ENCODE results near the gene ETV3.

ETV3 gene

GRCh38 chr1:157106813-157107189, 31.4 kb downstream of the ETV3 start:
- no peak for TF ChIP-seq CTCF (IDR thresholded peaks at IDR 0.05; ENCODE audit: borderline replicate concordance, insufficient read depth, low read depth, low read length)
- no peak overlapping the region for H3K4me3 ChIP-seq (ENCODE audit: low read depth, low read length)

GRCh38 chr1:157105988-157106812, 32.0 kb downstream of the ETV3 start:
- no peak overlapping the region for H3K4me3 ChIP-seq (ENCODE audit: low read depth, low read length)
- no peak for TF ChIP-seq CTCF (IDR thresholded peaks at IDR 0.05; ENCODE audit: borderline replicate concordance, insufficient read depth, low read depth, low read length)

GRCh38 chr1:157105298-157105987, 32.8 kb downstream of the ETV3 start:
- TF ChIP-seq CTCF (IDR thresholded peaks at IDR 0.05; ENCODE audit: borderline replicate concordance, insufficient read depth, low read depth, low read length) = no peak
- H3K4me3 ChIP-seq (ENCODE audit: low read depth, low read length) = no peak overlapping the region

- TF ChIP-seq CTCF (IDR thresholded peaks at IDR 0.05; ENCODE audit: borderline replicate concordance, insufficient read depth, low read depth, low read length) = no peak
- H3K4me3 ChIP-seq (ENCODE audit: low read depth, low read length) = no peak overlapping the region
These were observed 33.4 kb downstream of the ETV3 start for GRCh38 chr1:157104598-157105293.

- TF ChIP-seq CTCF (IDR thresholded peaks at IDR 0.05; ENCODE audit: borderline replicate concordance, insufficient read depth, low read depth, low read length) = no peak
- no peak overlapping the region for H3K4me3 ChIP-seq (ENCODE audit: low read depth, low read length)
These were observed 34.9 kb downstream of the ETV3 start for GRCh38 chr1:157103268-157103667.

GRCh38 chr1:157101149-157101548, 37.0 kb downstream of the ETV3 start:
- H3K4me3 ChIP-seq (ENCODE audit: low read depth, low read length) = no peak overlapping the region
- TF ChIP-seq CTCF (IDR thresholded peaks at IDR 0.05; ENCODE audit: borderline replicate concordance, insufficient read depth, low read depth, low read length) = no peak

All from GM12875 (cell line).